Mesendoderm (in vitro differentiated cells): ENCODE data around the gene EVC2.

Experiments used
- DNase-seq: peaks from one replicate; pipeline ENCODE4 v3.0.0; 2013
- H2AK5ac ChIP-seq: 2 replicates; pipeline ENCODE4 v1.6.1; 2013; ENCODE audit warnings: low read length, inconsistent platforms
- H2BK120ac ChIP-seq: 2 replicates; pipeline ENCODE4 v1.6.1; 2013; ENCODE audit warnings: low read depth, mild to moderate bottlenecking, low read length, moderate library complexity, mixed read lengths
- H2BK15ac ChIP-seq: replicated peaks from 2 replicates; pipeline ENCODE4 v1.6.1; 2013; ENCODE audit warnings: low read depth, mild to moderate bottlenecking, moderate library complexity
- H2BK5ac ChIP-seq: 2 replicates; pipeline ENCODE4 v1.6.1; 2013; ENCODE audit warnings: low read length, inconsistent platforms
- H3K18ac ChIP-seq: 2 replicates; pipeline ENCODE4 v1.6.1; 2013; ENCODE audit warnings: mild to moderate bottlenecking, low read length, mixed read lengths
- H3K23ac ChIP-seq: one replicate; pipeline ENCODE4 v1.6.1; 2013; ENCODE audit warnings: low read length
- H3K27ac ChIP-seq: 2 replicates; pipeline ENCODE4 v1.5.1; 2013; ENCODE audit warnings: low read depth, mild to moderate bottlenecking, inconsistent platforms, low read length, moderate library complexity
- H3K27me3 ChIP-seq: 2 replicates; pipeline ENCODE4 v1.6.1; 2013; ENCODE audit warnings: low read length, control low read depth, mild to moderate bottlenecking, inconsistent platforms; ENCODE audit not compliant: insufficient read depth, poor library complexity
- H3K36me3 ChIP-seq: 2 replicates; pipeline ENCODE4 v1.6.1; 2013; ENCODE audit warnings: low read length, inconsistent platforms; ENCODE audit not compliant: control insufficient read depth, insufficient read depth
- H3K4ac ChIP-seq: one replicate; pipeline ENCODE4 v1.6.1; 2013; ENCODE audit warnings: low read depth, mild to moderate bottlenecking, low read length, moderate library complexity
- H3K4me1 ChIP-seq: 2 replicates; pipeline ENCODE4 v1.6.1; 2013; ENCODE audit warnings: low read depth, low read length, inconsistent platforms; ENCODE audit not compliant: control insufficient read depth
- H3K4me2 ChIP-seq: 2 replicates; pipeline ENCODE4 v1.6.1; 2013; ENCODE audit warnings: low read length
- H3K4me3 ChIP-seq: 2 replicates; pipeline ENCODE4 v1.5.1; 2013; ENCODE audit warnings: mild to moderate bottlenecking, low read length
- H3K56ac ChIP-seq: one replicate; pipeline ENCODE4 v1.6.1; 2013; ENCODE audit warnings: low read length
- H3K79me1 ChIP-seq: 2 replicates; pipeline ENCODE4 v1.6.1; 2013; ENCODE audit warnings: low read length, inconsistent platforms
- H3K79me2 ChIP-seq: 2 replicates; pipeline ENCODE4 v1.6.1; 2013; ENCODE audit warnings: mild to moderate bottlenecking, low read length; ENCODE audit not compliant: control insufficient read depth, insufficient read depth
- H3K9ac ChIP-seq: 2 replicates; pipeline ENCODE4 v1.6.1; 2013; ENCODE audit warnings: low read length, inconsistent platforms
- H4K5ac ChIP-seq: one replicate; pipeline ENCODE4 v1.6.1; 2013; ENCODE audit warnings: low read length
- H4K8ac ChIP-seq: one replicate; pipeline ENCODE4 v1.6.1; 2013; ENCODE audit warnings: low read depth, mild to moderate bottlenecking, control low read depth, low read length, moderate library complexity
- WGBS: extraction: QIAGEN DNeasy Blood & Tissue Kit; methylation state at CpG from one replicate; pipeline ENCODE4 v1.1.7; 2013; ENCODE audit warnings: low lambda C conversion rate, missing lambda C conversion rate; ENCODE audit not compliant: insufficient coverage; ENCODE audit errors: extremely low coverage; 5-methylcytosine and 5-hydroxymethylcytosine counted together

The EVC2 gene

DNA sequence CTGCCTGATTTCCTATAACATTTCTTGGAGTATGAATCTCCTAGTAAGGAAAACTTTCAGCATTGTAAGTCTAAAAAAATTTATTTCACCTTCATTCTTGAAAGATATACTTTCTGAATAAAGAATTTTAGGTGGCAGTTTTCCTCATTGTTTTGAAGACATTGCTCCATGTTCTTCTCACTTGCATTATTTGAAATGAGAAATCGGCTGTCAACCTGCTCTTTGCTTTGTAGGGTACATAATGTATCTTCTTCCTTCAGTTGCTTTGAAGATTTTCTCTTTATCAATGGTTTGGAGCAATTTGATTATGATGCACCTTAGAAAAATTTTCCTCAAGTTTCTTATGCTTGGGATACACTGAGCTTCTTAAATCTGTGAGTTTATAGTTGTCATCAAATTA is 120.3 kb downstream of the EVC2 start:
- Histone ChIP-seq H3K36me3 (no peaks in the 10 kb centered on the region), H3K56ac (no peak overlapping the region), H3K23ac (no peak overlapping the region), H3K4ac (no peak overlapping the region), H4K8ac (no peak overlapping the region), H3K4me2 (no peak overlapping the region), H3K79me2 (no peaks in the 10 kb centered on the region), H2BK120ac (no peak overlapping the region), H2AK5ac (no peak overlapping the region), H4K5ac (no peak overlapping the region), H3K18ac (no peak overlapping the region), H3K9ac (no peak overlapping the region), H3K4me3 (no peak overlapping the region), H3K27ac (no peak overlapping the region), H3K4me1 (no peaks in the 10 kb centered on the region), H2BK15ac (no peak overlapping the region), H3K79me1 (no peaks in the 10 kb centered on the region), H3K27me3 (no peaks in the 10 kb centered on the region), H2BK5ac (no peak overlapping the region)
- no CpG with 5 or more reads among the region's 1 CpG for WGBS
- DNase-seq, result no peak

DNA sequence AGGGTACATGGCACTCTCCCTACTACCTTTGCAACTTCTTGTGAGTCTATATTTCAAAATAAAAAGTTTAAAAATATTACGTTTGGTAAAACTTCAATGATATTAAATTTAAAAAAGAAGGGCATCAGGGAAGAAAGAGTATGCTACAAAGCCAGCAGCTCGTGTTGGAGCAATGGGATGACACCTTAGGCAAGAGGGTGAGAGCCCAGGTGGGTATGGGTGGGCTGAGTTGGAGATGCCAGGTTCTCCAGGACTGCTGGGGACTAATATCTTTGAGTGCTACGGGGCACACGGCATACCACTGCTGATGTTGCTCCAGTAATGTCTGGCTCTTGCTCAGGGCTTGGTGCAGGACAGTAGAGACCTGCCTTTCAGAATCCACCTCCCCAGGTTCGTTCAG is 132.4 kb downstream of the EVC2 start:
- WGBS, result no CpG with 5 or more reads among the region's 5 CpGs
- H4K8ac ChIP-seq, result no peak overlapping the region

DNA sequence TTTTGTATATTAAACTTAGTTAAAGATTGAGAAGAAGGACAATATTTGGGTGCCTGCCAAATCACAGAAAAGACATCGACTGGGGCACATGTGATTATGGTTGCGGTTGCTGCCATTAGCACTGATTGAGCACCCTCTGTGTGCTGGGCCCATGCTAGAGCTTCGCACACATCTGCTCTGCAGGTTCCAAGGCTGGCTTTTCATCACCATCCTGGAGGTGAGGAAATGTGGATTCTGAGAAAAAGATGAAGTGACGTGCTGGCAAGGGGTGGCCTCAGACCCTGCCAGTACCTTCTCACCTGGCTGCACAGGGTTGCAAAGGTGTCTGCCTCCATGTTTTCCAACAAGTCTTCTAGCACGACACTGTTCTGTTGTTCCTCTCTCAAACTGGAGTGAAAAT is 134.0 kb downstream of the EVC2 start:
- no peak overlapping the region for H4K5ac ChIP-seq
- H3K27me3 ChIP-seq, result no peaks in the 10 kb centered on the region
- H2BK15ac ChIP-seq, result no peak overlapping the region
- WGBS, result no CpG with 5 or more reads among the region's 5 CpGs
- H3K23ac ChIP-seq, result no peak overlapping the region
- no peak overlapping the region for H3K56ac ChIP-seq
- no peaks in the 10 kb centered on the region for H3K79me2 ChIP-seq
- peaks cover 4% of the 10 kb centered on the region for H3K36me3 ChIP-seq
- no peak overlapping the region for H2BK120ac ChIP-seq
- no peak overlapping the region for H3K4me3 ChIP-seq
- H2AK5ac ChIP-seq, result no peak overlapping the region
- H3K79me1 ChIP-seq, result no peaks in the 10 kb centered on the region
- no peak overlapping the region for H3K4ac ChIP-seq
- no peak overlapping the region for H3K9ac ChIP-seq
- no peak overlapping the region for H4K8ac ChIP-seq
- H2BK5ac ChIP-seq, result no peak overlapping the region
- no peak overlapping the region for H3K18ac ChIP-seq
- no peak for DNase-seq
- no peak overlapping the region for H3K27ac ChIP-seq
- no peak overlapping the region for H3K4me2 ChIP-seq
- H3K4me1 ChIP-seq, result no peaks in the 10 kb centered on the region

More for the DNA sequence above, 132.4 kb downstream of the EVC2 start:
- Histone ChIP-seq H3K23ac (no peak overlapping the region), H3K9ac (no peak overlapping the region), H2BK5ac (no peak overlapping the region), H2BK15ac (no peak overlapping the region), H3K79me2 (no peaks in the 10 kb centered on the region), H3K79me1 (no peaks in the 10 kb centered on the region), H4K5ac (no peak overlapping the region), H3K4ac (no peak overlapping the region), H3K18ac (no peak overlapping the region), H3K27me3 (no peaks in the 10 kb centered on the region), H3K56ac (no peak overlapping the region), H3K4me2 (no peak overlapping the region), H2AK5ac (no peak overlapping the region), H3K4me1 (no peaks in the 10 kb centered on the region), H3K36me3 (peaks cover 4% of the 10 kb centered on the region), H2BK120ac (no peak overlapping the region), H3K27ac (no peak overlapping the region), H3K4me3 (no peak overlapping the region)
- no peak for DNase-seq

DNA sequence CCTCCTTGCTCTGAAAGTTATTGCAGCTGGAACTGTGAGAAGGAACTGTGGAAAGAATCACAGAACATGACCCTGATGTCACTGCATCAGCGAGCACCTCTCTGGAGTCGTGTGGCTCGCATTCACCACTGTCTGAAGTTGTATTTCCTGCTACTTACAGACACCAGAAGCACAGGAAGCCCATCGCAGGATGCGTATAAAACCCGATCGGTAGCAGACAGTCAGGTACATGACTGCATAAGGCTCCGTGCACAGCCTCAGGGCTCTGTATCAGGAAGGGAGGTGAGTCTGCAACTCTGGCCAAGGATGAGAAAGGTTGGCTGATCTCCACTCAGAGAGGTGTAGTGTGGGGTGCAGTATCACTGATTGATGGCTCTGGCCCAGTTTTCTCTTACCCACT is 134.4 kb downstream of the EVC2 start:
- Histone ChIP-seq H2AK5ac (no peak overlapping the region), H4K5ac (no peak overlapping the region), H3K4ac (no peak overlapping the region), H3K27ac (no peak overlapping the region), H3K18ac (no peak overlapping the region), H2BK15ac (no peak overlapping the region), H3K4me3 (no peak overlapping the region), H3K36me3 (peaks cover 4% of the 10 kb centered on the region), H3K23ac (no peak overlapping the region), H3K4me1 (no peaks in the 10 kb centered on the region), H2BK120ac (no peak overlapping the region), H4K8ac (no peak overlapping the region), H2BK5ac (no peak overlapping the region), H3K27me3 (no peaks in the 10 kb centered on the region), H3K79me2 (no peaks in the 10 kb centered on the region), H3K4me2 (no peak overlapping the region), H3K79me1 (no peaks in the 10 kb centered on the region), H3K56ac (no peak overlapping the region), H3K9ac (no peak overlapping the region)
- no peak for DNase-seq
- no CpG with 5 or more reads among the region's 8 CpGs for WGBS

DNA sequence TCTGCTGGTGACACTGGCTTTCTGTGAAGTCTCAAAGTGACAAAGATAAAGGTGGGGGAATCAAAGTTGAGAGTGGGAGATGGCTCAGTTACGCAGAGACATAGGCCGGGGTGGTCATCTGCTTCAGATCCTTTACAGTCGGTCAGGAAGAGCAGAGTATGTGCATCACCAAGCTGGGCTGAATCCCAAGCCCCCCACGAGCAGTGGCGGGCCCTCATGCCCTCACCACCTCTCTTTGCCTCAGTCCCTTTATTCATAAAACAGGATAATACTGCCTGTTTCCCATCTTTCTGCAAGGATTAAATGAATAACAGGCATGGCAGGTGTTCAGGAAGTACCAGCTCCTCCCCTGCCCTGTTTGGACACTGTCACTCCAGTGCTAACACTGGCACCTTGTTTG is 135.6 kb downstream of the EVC2 start:
- Histone ChIP-seq H3K23ac (no peak overlapping the region), H2BK15ac (no peak overlapping the region), H3K79me1 (no peaks in the 10 kb centered on the region), H3K9ac (no peak overlapping the region), H3K27ac (no peak overlapping the region), H4K5ac (no peak overlapping the region), H2AK5ac (no peak overlapping the region), H3K27me3 (no peaks in the 10 kb centered on the region), H3K36me3 (peaks cover 4% of the 10 kb centered on the region), H4K8ac (no peak overlapping the region), H3K56ac (no peak overlapping the region), H3K4me2 (no peak overlapping the region), H3K79me2 (no peaks in the 10 kb centered on the region), H3K18ac (no peak overlapping the region), H3K4me1 (no peaks in the 10 kb centered on the region), H2BK120ac (no peak overlapping the region), H2BK5ac (no peak overlapping the region), H3K4ac (no peak overlapping the region), H3K4me3 (no peak overlapping the region)
- DNase-seq, result no peak
- no CpG with 5 or more reads among the region's 5 CpGs for WGBS

DNA sequence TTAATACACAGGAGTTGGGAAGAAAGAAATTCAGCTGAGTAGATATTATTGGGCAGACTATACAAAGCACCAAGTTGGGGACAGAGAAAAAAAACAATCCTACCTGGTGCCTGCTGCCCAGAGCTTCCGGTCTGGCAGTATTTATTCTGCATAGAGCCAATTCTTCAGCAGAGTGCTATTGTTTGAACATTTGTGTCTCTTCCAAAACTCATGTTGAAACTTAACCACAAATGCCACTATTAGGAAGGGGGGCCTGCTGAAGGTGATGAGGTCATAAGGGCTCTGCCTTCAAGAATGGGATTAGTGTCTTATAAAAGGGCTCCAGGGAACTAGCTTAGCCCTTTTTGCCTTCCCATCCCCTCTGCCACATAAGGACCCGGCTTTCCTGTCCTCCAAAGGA is 136.2 kb downstream of the EVC2 start:
- Histone ChIP-seq H2BK15ac (no peak overlapping the region), H3K36me3 (peaks cover 4% of the 10 kb centered on the region), H3K4me3 (no peak overlapping the region), H3K79me2 (no peaks in the 10 kb centered on the region), H3K27me3 (no peaks in the 10 kb centered on the region), H2BK5ac (no peak overlapping the region), H3K27ac (no peak overlapping the region), H3K23ac (no peak overlapping the region), H2AK5ac (no peak overlapping the region), H4K5ac (no peak overlapping the region), H3K9ac (no peak overlapping the region), H3K18ac (no peak overlapping the region), H3K4me1 (no peaks in the 10 kb centered on the region), H3K56ac (no peak overlapping the region), H4K8ac (no peak overlapping the region), H3K79me1 (no peaks in the 10 kb centered on the region), H3K4ac (no peak overlapping the region), H2BK120ac (no peak overlapping the region), H3K4me2 (no peak overlapping the region)
- no peak for DNase-seq
- no CpG with 5 or more reads among the region's 2 CpGs for WGBS
